Effector CD4-positive, alpha-beta T cell (primary cell): Measurements from ENCODE around the gene MAD1L1.

Experiments
- DNase-seq: peaks from one replicate; pipeline ENCODE4 v3.0.0-alpha.2; 2020

The MAD1L1 gene

GRCh38 chr7:1994931-1995330, 237.8 kb downstream of the MAD1L1 start:
- DNase-seq, result no peak

- DNase-seq, result no peak
Observed at GRCh38 chr7:1993776-1994740, 238.7 kb downstream of the MAD1L1 start.

GRCh38 chr7:1993031-1993695, 239.6 kb downstream of the MAD1L1 start:
- no peak for DNase-seq

GRCh38 chr7:1992554-1992953, 240.2 kb downstream of the MAD1L1 start:
- no peak for DNase-seq

GRCh38 chr7:1990001-1990670, 242.6 kb downstream of the MAD1L1 start:
- no peak for DNase-seq

- DNase-seq, result no peak
Observed at GRCh38 chr7:1989049-1989860, 243.5 kb downstream of the MAD1L1 start.

GRCh38 chr7:1988533-1988930, 244.2 kb downstream of the MAD1L1 start:
- DNase-seq, result no peak

GRCh38 chr7:1987591-1988532, 244.9 kb downstream of the MAD1L1 start:
- DNase-seq, result no peak

- no peak for DNase-seq
Observed at GRCh38 chr7:1987084-1987535, 245.6 kb downstream of the MAD1L1 start.

- no peak for DNase-seq
Observed at GRCh38 chr7:1986366-1987083, 246.2 kb downstream of the MAD1L1 start.

GRCh38 chr7:1985936-1986335, 246.8 kb downstream of the MAD1L1 start:
- no peak for DNase-seq

- DNase-seq, result no peak
Observed at GRCh38 chr7:1985042-1985441, 247.7 kb downstream of the MAD1L1 start.

- no peak for DNase-seq
Observed at GRCh38 chr7:1981878-1982230, 250.9 kb downstream of the MAD1L1 start.

GRCh38 chr7:1981201-1981877, 251.4 kb downstream of the MAD1L1 start:
- DNase-seq, result no peak

- DNase-seq, result no peak
Observed at GRCh38 chr7:1979591-1980560, 252.9 kb downstream of the MAD1L1 start.

- no peak for DNase-seq
Observed at GRCh38 chr7:1978656-1979590, 253.8 kb downstream of the MAD1L1 start.

GRCh38 chr7:1977876-1978441, 254.8 kb downstream of the MAD1L1 start:
- DNase-seq, result no peak
